Femur (tissue), 1 donor: Measurements from ENCODE around the gene AP5Z1.

Experiments
- DNase-seq: peaks from one replicate; pipeline ENCODE4 v3.0.0-alpha.2; 2017

Gene AP5Z1

GRCh38 chr7:4775250-4775847, at the start of gene AP5Z1:
AP5Z1 (plus strand) TSS chr7:4775623; CDS start chr7:4775716, 93 bp downstream.
- DNase-seq, result peak; percentile 97

- DNase-seq, result peak; percentile 27
These were observed 49.5 kb upstream of the AP5Z1 start for GRCh38 chr7:4725850-4726450.

- no peak for DNase-seq
These were observed 48.9 kb upstream of the AP5Z1 start for GRCh38 chr7:4726566-4726965.

DNA sequence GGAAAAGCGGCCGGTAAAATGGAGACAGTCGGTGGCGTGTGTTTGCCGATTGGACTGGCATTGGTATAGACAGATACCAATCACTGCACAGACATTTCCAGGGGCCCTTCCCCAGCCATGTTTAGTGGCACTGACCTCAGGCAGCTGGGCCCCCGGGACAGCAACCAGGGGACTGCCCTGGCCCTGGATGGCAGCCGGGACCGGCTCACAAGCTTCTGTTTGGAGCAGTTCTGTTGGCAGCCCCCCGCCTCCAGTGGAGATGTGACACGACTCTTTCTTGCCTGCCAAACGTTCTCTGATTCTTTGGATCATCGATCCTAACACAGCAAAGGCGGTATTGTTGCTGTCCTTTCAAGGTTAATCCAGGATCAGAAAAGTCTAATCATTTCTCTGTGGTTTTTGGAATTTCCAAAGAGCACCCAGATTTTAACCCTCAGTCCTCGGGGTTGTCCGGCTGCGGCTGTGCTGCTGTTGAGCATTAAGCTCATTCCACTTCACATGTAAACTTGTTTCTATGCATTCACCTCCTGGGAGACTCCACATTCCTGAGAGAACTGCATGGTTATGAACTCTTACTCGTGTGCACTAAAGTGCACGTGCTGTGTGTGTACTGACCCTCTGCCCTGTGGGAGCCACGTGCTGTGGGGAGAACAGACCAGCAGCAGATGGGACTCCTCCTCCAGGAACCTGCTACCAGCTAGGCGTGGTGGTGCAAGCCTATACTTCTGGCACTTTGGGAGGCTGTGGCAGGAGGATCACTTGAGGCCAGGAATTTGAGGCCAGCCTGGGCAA, 47.3 kb upstream of the AP5Z1 start:
- no peak for DNase-seq

GRCh38 chr7:4729266-4729665, 46.2 kb upstream of the AP5Z1 start:
- no peak for DNase-seq

DNA sequence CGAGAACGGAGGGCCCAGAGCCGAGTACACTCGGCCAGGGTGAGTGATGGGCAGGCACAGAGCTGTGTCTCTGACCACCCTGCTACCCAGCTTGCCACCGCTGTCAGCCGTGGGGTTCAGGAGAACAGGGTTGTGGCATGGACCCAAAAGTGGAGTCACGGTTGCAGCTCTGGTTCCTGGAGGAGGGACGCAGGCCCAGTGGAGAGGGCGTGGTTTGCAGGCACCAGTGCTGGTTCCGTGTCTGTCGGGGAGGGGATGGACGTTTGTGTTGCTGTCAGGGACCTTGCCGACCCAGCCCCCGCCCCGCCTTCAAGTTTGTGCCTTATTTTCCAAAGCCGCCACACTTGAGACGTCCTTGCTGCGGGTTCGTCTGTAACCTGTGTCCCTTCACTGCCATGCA, 45.1 kb upstream of the AP5Z1 start:
- DNase-seq, result no peak

- DNase-seq, result no peak
These were observed 44.5 kb upstream of the AP5Z1 start for GRCh38 chr7:4730971-4731370.

GRCh38 chr7:4731803-4732202, 43.6 kb upstream of the AP5Z1 start:
- no peak for DNase-seq

GRCh38 chr7:4733936-4734528, 41.4 kb upstream of the AP5Z1 start:
- no peak for DNase-seq

DNA sequence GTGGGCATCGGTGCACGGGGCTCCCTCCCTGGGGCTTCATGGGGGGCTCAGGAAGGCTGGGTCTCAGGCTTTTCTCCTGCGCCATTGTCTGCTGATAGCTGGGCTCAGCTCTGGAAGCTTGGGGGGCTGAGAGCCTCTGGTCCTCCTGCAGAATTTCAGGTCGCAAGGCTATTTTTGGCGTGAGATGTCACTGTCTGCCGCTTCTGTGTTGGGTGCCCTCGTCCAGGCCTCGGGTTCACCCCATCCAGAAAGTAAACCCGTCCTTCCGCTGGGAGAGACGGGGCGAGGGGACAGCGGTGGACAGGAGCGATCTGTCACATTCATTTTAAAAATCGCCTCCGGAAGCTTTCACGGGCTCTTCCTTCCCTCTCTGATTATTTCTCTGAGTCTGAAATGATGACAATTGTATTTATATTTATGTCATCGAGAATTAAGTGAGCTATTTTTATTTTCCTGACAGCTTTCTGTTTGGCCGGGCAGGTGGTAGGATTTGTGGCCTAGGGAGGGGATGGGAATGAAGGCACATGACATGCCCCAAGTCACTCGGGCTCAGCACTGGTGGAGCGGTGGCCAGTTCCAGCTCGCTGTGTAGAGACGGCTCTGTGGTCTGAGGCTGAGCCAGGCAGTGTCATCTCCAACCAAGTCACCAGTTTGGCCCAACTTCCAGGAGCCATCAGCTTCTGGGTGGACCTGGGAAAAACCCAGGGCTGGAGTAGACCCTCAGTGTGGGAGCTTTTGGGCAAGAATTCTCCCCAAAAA, 40.7 kb upstream of the AP5Z1 start:
- DNase-seq, result no peak

- no peak for DNase-seq
These were observed 38.1 kb upstream of the AP5Z1 start for GRCh38 chr7:4737300-4737699.

DNA sequence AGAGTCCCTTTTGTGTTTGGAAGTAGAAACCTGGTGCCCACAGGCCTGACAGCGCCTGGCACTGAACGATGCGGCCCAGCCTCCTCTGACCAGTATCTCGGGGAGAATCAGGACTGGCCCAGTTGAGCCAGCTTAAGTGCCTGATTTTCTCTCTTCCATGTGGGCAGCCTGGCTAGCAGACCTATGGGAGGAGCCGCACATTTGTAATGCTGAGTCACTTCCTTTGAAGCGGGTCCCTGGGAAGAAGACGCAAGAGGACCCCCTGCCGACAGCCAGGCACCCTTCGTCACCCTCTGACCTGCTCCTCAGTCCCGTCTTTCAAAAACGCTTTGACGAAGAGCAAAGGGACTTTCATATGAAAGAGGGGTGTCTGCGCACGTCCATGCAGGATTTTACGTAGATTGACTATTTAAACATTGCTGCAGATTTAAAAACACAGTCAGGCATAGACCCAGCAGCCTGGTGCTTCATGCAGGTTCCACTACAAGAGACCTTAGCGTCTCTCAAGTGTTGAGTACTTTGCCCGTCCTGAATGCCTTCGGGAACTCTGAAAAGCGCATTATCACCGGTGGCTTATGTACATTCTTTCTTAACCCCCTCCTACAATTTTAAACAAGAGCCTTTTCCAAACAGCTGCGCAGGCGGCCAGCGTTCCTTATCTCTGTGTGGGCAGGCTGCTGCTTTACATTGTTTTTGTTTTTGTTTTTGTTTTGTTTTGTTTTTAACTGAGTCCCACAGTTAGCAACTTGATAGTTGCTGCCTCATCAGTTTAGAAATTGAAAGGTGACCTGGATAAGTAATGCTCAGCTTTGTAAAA, 36.5 kb upstream of the AP5Z1 start:
- DNase-seq, result peak; percentile 36

GRCh38 chr7:4739528-4739992, 35.9 kb upstream of the AP5Z1 start:
- peak; percentile 42 for DNase-seq

DNA sequence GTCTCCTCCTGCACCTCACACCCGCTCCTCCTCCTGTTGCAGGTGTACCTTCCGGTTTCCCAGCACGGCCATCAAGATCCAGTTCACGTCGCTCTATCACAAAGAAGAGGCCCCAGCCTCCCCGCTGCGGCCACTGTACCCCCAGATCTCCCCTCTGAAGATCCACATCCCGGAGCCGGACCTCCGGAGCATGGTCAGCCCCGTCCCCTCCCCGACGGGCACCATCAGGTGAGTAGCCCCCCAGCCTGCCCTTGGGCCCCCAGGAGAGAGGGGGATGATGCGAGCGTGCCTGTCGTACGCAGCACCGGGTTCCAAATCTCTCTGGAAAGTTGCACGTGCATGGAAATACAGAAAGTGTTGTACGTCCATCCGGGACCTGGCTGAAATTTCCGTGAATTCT, 34.6 kb upstream of the AP5Z1 start:
- DNase-seq, result no peak

- no peak for DNase-seq
These were observed 33.3 kb upstream of the AP5Z1 start for GRCh38 chr7:4742051-4742573.

GRCh38 chr7:4742852-4743251, 32.6 kb upstream of the AP5Z1 start:
- no peak for DNase-seq

DNA sequence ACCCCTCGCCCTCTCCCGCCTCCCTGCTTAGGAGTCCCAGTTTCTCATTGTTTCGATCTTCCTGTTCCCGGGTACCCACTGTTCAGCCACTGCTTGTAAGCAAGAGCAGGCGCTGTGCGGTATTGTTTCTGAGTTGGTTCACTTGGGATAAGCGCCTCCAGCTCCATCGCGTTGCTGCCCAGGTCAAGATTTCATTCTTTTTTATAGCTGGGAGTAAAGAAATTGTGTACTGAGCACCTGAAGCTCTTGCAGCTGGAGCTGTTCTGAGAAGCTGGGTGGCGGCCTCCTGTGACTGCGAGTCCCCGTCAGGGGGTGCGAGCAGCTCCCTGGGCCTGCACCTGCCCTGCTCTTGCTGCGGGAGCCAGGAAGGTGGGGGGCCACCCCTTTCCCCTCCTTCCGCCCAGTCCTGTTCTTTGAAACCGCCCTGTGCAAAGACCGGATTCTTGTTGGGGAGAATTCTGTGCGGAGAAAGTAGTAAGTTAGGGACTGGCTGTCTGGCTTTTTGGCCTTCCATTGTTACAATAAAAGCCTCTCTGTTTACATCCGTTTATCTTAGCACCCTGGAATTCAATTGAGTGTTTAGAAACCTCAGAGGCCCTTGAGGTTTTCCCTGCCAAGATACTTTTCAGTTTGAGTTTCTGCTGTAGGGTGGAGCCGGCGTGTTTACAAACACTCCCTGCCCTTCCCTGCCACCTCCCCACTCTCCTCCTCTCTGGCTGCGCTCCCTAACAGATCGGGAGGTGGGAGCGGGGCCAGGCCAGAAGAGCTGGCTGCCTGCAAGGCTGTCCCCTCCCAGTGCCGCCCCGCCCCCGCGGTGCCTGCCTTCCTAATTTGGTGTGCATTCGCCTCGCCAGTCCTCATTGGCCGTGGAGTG, 30.8 kb upstream of the AP5Z1 start:
- DNase-seq, result peak; percentile 98

- DNase-seq, result no peak
These were observed 30.0 kb upstream of the AP5Z1 start for GRCh38 chr7:4745265-4745919.

GRCh38 chr7:4745971-4746919, 29.2 kb upstream of the AP5Z1 start:
- DNase-seq, result peak; percentile 38
